NCI-H526 (cell line): ENCODE results near the gene SERPINB10.

Experiments used
- DNase-seq, 2 experiments: peaks; one replicate each; lab custom pipeline; 2025; lab: John Stamatoyannopoulos, UW

SERPINB10 gene

GRCh38 chr18:63980896-63981460 is 73.2 kb downstream of the SERPINB10 start:
- DNase-seq: no peak

GRCh38 chr18:63981719-63982118 is 74.0 kb downstream of the SERPINB10 start:
- no peak for DNase-seq

GRCh38 chr18:63982361-63982760 is 74.6 kb downstream of the SERPINB10 start:
- DNase-seq: no peak
